NT2/D1 (cell line): ENCODE results near the gene COPRS.

Experiments used
- SUZ12 ChIP-seq: IDR thresholded peaks from 2 replicates; pipeline ENCODE4 v1.6.1; 2011; ENCODE audit not compliant: insufficient read length, insufficient read depth; ENCODE audit errors: extremely low read depth
- YY1 ChIP-seq: IDR thresholded peaks from 2 replicates; pipeline ENCODE4 v1.6.1; 2011; ENCODE audit not compliant: insufficient read length, insufficient read depth
- ZNF274 ChIP-seq: IDR thresholded peaks from 2 replicates; pipeline ENCODE4 v1.6.1; 2011; ENCODE audit warnings: mild to moderate bottlenecking, low read depth, low read length

DNA sequence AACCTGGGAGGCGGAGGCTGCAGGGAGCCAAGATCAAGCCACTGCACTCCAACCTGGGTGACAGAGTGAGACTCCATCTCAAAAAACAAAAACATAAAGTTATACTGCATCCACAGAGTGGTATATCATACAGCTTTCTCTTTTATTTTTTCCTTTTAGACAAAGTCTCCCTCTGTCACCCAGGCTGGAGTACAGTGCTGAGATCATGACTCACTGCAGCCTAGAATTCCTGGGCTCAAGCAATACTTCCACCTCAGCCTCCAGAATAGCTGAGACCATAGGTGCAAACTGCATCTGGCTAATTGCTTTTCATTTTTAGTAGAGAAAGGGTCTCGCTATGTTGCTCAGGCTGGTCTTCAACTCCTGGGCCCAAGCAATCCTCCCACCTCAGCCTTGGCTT is 10.0 kb upstream of the COPRS start:
- TF ChIP-seq YY1 (no peak), SUZ12 (no peak), ZNF274 (no peak)
